ENCODE results near the gene SPATS2.

- TF ChIP-seq, protein P1, sequence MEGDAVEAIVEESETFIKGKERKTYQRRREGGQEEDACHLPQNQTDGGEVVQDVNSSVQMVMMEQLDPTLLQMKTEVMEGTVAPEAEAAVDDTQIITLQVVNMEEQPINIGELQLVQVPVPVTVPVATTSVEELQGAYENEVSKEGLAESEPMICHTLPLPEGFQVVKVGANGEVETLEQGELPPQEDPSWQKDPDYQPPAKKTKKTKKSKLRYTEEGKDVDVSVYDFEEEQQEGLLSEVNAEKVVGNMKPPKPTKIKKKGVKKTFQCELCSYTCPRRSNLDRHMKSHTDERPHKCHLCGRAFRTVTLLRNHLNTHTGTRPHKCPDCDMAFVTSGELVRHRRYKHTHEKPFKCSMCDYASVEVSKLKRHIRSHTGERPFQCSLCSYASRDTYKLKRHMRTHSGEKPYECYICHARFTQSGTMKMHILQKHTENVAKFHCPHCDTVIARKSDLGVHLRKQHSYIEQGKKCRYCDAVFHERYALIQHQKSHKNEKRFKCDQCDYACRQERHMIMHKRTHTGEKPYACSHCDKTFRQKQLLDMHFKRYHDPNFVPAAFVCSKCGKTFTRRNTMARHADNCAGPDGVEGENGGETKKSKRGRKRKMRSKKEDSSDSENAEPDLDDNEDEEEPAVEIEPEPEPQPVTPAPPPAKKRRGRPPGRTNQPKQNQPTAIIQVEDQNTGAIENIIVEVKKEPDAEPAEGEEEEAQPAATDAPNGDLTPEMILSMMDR (conservative IDR thresholded peaks at IDR 0.05; ENCODE audit: low read length) = no peak
- TF ChIP-seq EZH2phosphoT487 (IDR thresholded peaks at IDR 0.05; ENCODE audit: borderline replicate concordance, low read depth, low read length) = no peak
Observed at GRCh38 chr12:49334681-49335080, 32.6 kb upstream of the SPATS2 start.
